C1 segment of cervical spinal cord (tissue), 14 donors: Measurements from ENCODE around the gene RALGAPB.
"Not testable (repeated sequence)": the region's sequence is repeated elsewhere in the genome, so short reads cannot be mapped to it uniquely, and the experiment has no call there.

ENCODE experiments used
- DNase-seq, 14 donors: peaks; one replicate each; lab custom pipeline; 2025; lab: John Stamatoyannopoulos, UW

RALGAPB gene

DNA sequence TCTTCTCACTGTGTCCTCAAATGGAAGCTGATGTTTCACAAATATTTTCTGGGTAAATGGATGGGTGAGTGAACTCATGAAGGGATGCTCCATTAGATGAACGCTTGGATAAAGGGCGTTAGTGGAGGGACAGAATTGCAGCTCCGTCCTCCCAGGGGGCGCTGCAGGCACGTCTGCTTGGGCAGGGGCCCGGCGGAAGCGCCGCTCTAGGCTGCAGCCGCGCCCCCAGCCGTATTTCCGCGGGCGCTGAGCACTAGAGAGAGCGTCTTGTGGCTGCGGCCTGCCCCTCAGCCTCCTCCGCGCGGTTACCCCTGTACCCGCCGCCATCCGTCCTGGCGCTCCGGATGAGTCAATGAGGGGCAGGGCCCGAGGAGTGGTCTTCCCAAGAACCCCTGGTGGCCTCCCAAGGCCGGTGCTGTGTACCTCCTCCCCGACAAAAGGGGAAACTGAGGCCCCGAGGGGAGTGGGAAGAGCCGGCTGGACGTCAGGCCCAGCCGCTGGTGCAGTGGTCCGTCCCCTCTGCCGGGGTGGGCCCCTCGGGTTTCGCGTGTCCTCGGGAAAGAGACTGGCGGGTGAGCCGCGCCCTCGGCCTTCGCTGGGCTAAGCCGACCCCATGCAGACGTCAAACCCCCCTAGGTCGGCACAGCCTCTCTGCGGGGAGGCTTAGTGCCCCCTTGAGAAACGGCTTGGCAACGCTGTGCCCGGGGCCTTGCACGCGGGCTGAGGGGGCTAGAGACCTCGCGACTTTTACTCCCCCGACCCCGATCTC, 26.0 kb upstream of the RALGAPB start:
- peak in 13 of 14 donors; percentile 42 to 85 (median 73) for DNase-seq

DNA sequence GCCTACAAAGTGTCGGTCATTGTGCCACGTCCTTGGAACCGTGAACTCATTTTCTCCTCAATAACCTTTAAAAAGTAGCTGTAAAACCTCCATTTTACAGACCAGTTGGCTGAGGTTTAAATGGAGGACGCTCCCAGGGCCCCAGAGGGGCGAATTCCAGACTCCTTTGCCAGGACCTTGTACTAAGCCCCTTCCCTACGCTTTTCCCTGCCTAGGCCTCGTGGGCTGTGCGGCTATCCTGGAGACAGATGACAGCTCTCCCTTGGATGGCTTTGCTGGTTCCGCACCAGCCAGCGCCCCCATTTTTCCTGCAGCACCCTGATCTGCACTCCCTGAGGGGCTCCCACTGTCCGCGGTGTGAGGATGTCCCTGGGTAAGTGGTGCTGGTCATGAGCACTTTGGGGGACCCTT, 25.4 kb upstream of the RALGAPB start:
- no peak for DNase-seq

DNA sequence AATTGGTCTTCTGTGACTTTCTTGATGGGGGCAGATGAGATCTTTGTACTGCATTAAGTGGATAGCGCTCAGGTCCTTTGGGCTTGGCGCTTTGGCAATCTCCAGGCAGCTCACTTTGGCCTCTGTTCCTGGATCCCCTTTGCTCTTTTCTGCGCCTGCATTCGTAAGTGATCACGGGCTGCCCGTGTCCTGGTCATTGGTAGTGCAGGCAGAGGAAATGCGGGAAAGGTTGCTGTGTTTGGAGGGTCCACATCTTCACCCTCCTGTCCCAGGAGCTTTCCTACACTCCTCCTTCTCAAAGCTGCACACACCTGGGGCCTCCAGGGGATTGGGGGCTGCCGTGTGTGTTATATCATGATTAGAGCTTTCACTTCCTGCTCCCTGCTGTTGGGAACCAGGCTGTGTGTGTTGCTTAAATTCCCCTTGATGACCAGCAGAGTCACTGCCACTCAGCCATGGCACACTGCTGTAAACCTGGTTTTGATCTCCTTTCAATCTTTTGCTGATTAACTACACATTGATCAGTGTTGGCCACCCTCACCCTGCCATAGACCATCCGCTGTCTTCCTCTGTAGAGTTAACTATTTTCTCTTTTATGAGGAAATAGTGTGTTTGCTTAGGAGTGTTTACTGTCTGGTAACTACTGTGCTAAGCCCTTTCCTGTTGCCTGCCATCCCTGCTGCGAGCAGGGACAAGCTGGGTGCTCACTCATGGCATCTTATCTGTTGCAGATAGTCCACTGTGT, 24.5 kb upstream of the RALGAPB start:
- no peak for DNase-seq

DNA sequence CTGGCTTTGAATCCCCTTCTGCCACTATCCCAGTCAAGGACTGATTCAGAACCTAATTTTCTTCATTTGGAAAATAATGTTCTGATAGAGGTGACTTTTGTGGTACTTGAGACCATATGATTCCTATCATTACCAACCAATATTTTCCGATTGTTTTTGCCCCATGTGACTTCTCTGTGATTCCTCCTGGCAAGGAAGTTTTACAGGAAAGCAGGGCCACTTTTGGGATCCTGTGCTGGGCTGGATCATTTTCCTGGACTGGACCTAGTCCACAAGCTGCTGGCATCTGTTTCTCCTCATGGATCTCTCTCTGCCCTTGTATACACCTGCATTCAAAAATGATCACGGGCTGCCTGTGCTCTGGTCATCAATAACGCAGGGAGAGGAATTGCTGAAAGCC, 23.6 kb upstream of the RALGAPB start:
- no peak for DNase-seq

DNA sequence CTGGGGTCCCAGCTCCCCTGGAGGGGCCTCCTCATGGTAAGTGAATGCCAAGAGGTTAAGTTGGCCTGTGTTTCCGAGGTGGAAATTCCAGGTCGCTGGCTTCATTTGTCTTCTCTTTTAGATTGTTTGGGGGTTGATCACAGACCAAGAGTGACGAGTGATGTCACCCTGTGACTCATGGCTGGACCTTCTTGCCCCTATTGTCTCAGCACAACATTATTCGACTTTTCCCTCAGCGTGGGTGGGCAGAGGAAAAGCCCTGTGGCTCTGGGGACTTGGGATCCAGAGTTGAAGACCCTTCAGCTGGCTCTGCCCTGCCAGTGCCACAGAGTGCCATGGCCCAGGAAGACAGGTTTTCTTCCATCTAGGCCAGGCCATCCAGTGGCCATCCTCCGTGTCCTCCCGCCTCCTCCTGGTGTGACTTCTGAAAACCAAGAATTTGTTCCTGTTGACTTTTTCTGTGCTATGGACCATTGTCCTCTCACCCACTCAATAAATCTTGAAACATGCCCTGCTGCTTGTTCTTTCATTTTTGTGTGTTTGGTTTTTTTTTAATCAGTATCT, 22.1 kb upstream of the RALGAPB start:
- no peak for DNase-seq

DNA sequence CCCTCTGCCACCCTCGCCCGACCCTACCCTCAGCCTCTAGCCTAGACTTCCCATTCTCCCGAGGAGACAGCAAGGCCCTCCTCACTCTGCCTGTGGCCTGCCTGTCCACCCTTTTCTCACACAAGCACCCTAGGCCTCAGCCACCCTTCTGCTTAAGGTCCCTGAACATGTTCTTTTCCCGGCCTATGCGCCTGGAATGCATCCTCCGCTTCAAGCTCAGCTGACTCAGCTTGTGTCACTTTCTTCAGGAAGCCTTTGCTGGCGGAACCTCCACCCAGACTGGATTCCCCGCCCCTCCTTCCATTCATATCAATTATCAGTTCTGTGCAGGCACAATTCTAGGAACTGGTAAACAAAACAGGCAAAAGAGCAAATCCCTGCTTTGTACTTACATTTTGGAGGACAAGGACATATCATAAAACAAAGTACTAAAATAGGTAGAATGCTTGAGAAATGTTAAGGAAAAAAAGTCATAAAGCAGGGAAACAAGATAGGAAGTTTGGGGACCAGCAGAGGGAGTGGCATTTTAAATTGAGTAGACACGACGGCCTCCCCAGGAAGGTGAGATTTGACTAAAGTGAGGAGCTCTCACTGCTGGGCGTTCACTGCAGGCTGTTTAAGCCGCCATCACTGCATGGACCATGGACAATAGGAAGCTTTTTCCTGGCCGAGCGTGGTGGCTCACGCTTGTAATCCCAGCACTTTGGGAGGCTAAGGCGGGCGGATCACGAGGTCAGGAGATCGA, 19.6 kb upstream of the RALGAPB start:
- DNase-seq, result no peak

DNA sequence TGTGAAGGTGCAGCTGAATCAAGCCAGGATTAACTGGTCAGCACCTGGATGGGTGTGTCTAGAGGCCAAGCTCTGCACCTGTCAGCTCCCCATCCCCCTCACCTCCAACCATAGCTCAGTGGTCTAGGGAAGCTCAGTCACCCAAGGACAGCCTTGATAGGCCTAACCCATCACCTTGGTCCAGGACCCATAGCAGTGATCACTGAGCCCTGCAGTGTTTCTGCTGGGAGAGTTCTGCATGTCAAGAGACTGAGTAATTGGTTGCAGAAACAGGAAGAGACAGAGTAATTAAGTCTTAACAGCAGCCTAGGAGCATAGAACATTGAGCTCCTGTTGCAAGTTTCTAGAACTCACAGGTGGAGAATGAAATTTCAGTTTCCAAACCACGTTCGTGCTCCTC, 18.7 kb upstream of the RALGAPB start:
- no peak for DNase-seq

DNA sequence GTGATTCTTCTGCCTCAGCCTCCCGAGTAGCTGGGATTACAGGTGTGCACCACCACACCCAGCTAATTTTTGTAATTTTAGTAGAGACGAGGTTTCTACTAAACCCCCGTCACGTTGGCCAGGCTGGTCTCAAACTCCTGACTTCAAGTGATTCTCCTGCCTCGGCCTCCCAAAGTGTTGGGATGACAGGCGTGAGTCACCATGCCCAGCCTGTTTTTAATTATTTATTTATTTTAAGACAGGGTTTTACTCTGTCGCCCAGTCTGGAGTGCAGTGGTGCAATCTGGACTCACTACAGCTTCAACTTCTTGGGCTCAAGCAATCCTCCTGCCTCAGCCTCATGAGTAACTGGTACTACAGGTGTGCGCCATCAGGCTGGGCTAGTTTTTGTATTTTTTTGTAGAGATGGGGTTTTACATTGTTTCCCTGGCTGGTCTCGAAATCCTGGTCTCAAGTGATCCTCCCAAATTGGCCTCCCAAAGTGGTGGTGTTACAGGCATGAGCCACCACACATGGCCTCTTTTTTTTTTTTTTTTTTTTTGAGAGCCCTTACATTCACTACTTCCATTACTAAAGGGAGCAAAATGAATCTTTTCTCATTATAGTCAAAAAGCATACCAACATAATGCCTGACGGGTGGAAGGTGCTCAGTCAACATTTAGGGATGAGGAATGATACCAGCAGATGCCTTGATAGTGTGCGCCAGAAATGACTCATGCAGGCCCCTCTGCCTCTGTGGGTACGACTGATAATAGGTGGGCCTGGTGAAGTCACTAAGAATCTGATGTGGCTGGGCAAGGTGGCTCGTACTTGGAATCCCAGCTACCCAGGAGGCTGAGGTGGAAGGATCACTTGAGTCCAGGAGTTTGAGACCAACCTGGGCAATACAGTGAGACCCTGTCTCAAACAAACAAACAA, 17.8 kb upstream of the RALGAPB start:
- no peak for DNase-seq

DNA sequence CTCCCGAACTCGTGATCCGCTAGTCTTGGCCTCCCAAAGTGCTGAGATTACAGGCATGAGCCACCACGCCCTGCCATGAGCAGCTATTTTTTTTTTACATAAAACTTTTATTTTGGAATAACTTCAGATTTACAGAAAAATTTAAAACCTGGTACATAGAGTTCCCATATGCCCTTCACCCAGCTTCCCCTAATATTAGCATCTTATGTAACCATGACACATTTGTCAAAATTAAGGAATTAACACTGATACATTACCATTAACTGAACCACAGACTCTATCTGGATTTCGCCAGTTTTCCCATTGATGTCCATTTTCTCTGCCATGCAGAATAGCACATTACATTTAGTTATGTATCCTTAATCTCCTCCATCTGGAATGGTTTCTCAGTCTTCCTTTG, 14.3 kb upstream of the RALGAPB start:
- DNase-seq, result no peak

DNA sequence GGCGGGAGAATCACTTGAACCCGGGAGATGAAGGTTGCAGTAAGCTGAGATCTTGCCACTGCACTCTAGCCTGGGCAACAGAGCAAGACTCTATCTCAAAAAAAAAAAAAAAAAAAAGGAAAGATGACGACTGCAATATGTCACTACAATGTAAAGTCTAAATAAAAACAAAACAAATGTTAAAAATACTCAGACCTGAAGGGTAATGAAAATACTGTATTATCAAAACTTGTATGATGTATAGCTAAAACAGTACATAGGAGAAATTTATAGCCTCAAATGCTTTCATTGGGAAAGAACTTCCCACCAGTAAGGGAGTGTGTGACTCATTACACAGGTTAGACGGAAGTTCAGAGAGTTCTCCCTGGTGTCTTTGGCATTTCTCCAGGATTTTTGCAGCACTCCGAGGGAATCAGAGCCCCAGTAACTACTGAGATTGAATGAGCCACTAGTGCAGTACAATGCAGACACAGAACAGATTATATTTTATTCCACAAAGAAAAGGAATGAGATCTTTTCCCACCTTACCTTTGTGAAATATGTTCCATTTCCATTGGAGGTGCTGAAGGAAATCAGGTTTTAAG, 12.5 kb upstream of the RALGAPB start:
- DNase-seq, result peak in 1 of 14 donors; percentile 16

DNA sequence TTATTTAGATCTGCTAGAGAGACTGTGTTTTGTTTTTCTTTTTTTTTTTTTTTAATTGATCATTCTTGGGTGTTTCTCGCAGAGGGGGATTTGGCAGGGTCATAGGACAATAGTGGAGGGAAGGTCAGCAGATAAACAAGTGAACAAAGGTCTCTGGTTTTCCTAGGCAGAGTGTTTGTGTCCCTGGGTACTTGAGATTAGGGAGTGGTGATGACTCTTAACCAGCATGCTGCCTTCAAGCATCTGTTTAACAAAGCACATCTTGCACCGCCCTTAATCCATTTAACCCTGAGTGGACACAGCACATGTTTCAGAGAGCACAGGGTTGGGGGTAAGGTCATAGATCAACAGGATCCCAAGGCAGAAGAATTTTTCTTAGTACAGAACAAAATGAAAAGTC, 12.0 kb upstream of the RALGAPB start:
- not testable (repeated sequence) for DNase-seq

DNA sequence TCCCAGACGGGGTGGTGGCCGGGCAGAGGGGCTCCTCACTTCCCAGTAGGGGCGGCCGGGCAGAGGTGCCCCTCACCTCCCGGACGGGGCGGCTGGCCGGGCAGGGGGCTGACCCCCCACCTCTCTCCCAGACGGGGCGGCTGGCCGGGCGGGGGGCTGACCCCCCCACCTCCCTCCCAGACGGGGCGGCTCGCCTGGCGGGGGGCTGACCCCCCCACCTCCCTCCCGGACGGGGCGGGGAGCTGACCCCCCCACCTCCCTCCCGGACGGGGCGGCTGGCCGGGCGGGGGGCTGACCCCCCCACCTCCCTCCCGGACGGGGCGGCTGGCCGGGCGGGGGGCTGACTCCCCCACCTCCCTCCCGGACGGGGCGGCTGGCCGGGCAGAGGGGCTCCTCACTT, 11.5 kb upstream of the RALGAPB start:
- not testable (repeated sequence) for DNase-seq

DNA sequence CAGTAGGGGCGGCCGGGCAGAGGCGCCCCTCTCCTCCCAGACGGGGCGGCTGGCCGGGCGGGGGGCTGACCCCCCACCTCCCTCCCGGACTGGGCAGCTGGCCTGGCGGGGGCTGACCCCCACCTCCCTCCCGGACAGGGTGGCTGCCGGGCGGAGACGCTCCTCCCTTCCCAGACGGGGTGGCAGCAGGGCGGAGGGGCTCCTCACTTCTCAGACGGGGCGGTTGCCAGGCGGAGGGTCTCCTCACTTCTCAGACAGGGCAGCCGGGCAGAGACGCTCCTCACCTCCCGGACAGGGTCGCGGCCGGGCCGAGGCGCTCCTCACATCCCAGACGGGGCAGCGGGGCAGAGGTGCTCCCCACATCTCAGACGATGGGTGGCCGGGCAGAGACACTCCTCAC, 11.1 kb upstream of the RALGAPB start:
- DNase-seq, result not testable (repeated sequence)

DNA sequence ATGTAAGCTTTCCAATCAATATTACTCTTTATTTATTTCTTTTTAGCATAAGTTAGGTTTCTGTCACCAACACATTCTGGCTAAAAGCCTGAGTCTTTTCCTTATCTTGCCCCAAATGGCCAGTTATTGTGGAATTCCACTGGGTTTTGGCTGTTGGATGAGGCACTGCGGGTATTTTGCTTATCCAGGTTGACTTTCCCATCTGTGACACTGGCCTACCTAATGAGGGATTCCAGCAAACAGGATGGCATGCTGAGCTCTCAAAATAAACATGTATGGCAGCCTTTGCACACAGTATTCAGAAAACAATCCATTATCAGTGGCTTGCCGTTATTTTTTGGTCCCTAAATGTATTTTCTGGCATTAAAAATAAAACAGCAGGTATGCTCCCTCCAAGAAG, 6.5 kb upstream of the RALGAPB start:
- DNase-seq, result peak in 2 of 14 donors; percentile 17 to 95

DNA sequence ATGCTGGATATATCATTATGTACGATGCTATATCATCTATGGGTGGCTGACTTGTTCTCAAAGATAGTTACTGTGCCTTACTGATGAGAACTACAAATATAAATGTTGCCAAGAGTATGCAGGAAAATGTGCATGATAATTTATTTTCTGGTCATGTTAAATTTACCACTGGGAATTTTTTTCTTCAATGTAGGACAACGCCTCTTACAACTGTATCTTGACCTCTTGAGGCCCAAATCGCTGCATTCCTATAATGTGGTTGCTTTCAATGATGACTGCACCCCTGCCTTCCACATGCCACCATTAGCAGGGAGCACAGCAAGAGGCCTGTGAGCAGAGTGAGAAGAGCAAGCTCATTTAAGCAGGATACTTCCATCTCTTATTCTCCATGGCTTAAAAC, 5.7 kb upstream of the RALGAPB start:
- no peak for DNase-seq

DNA sequence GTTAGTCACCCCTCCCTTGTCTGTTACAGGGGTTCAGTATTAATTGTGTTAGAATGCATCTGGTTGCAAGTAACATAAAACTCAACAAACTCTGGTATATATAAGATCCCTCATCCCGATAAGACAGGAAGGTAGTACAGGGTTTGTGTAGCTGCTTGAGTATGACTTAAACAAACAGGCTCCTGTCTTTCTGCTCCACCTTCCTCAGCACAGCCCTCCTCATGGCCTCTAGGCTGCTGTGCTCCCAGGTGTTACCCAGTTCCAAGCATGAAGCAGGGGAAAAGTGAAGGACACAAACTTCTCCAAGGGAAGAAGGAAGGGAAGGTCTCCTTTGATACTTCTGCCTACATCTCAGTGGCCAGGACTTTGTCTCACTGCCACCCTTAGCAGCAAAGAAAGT, 1.4 kb upstream of the RALGAPB start:
- no peak for DNase-seq

DNA sequence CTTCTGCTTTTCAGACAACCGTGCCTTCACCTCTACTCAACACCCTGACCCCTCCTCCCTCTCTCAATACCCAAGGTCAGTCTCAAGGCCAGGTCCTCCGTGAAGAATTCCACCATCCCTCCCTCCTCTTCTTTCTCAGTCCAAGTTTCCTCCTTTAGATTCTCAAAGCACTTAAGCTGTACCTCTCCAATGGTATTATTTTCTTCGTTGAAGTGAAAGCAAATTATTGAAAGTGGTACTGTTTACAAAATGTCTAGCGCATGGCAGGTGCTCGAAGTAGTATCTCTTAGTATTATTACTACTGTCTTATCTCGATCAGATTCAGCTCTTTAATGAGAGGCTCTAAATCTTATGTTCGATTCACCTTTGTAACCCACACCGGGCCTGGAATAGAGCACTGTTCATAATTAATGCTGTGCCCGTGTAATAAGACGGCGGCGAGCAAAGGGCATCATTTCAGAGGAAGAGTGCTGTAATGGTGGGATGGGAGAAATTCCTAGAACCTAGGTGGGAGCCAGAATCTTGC, 593 bp upstream of the RALGAPB start:
- DNase-seq, result peak in 1 of 14 donors; percentile 31

DNA sequence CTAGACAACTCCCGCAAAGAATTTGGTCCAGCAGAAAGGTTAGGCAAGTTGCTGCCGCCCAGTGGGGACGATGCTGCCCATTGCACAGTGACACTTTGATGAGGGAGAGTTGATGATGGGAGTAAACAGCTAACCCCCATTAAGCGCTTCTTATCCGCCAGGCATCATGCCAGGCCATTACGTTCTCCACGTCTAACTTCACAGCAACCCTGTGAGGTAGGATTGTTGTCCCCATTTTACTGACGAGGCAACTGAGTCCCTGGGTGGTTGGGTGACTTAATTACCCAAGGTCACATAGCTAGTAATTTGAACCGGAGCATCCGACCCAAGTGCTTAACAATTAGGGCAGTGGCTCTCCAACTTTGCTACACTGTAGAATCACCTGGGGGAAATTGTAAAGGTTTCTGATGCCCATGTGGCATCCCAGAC, 738 bp downstream of the RALGAPB start:
- DNase-seq, result no peak

DNA sequence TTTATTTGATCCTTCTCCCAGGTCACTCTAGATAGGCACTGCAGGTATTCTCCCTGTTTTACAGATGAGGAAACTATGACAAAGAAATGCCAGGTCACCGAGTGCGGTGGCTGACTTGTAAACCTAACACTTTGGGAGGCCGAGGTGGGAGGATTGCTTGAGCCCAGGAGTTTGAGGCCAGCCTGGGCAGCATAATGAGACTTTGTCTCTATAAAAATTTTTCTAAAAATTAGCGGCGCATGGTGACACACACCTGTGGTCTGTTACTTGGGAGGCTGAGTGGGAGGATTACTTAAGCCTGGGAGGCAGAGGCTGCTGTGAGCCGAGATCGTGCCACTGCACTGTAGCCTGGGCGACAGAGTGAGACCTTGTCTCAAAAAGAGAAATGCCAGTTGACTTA, 5.1 kb downstream of the RALGAPB start:
- DNase-seq, result no peak

DNA sequence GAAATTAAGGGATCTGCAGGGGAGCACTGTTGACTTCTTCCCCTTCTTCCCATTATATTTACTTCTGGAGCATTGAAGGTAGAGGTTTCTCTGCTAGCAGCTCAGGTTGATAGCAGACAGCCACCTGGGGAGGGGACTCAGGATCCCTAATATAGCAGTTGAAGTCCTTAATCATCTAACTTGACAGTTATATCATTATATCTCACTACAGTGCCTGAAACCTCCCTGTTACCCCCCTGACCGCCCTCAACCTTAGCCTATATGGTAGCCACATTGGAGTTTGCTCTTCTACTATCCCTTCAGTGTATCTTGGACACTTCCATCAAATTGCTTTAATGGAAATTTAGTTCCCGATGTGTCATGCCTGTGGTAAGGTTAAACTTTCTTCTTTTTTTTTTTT, 7.0 kb downstream of the RALGAPB start:
- no peak for DNase-seq
